ENCODE data around the gene TULP3. TPM values are rescaled to one million over a fixed set of nuclear protein-coding genes. Genes with fewer than 3 reads are reported as not detected.

The TULP3 gene
- total and polyA plus RNA-seq, 2 donors (not counting 3 experiments of a cell fraction or from before 2014, with no cell fraction given), result 30.8 to 31.0 TPM

DNA sequence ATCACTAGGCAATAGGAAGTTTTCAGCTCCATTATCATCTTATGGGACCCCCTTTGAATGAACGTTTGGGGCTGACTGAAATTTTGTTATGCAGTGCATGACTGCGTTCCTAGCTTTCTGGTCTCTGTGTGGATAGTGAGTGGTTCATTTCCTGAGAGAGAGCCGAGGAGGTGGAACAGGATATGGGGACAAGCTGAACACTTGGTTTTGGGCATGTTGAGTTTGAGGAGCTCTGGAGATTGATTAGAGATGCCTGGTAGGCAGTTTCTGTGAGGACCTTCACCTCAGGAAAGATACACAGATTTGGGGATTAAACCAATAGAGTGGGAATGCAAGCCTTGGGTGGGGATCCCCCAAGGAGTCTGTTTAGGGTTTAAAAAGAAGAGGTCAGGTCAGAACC is 96.2 kb downstream of the TULP3 start:
- Histone ChIP-seq H3K9me3 (replicated peaks; ENCODE audit: control insufficient read depth, insufficient read depth, low read length) (no peaks in the 10 kb centered on the region), H2AFZ (ENCODE audit: low read depth, low read length) (no peak overlapping the region), H3K27me3 (ENCODE audit: control insufficient read depth in 2 of 2, insufficient read depth in 2 of 2, low read length in 2 of 2) (no peaks in the 10 kb centered on the region), H3K4me2 (ENCODE audit: insufficient read depth, low read length) (peak overlapping the region; percentile 5), H3K9me1 (replicated peaks; ENCODE audit: control insufficient read depth, extremely low read depth, insufficient read depth, low read length) (no peaks in the 10 kb centered on the region), H3K27ac (ENCODE audit: insufficient read depth, low read depth, low read length) (no peak overlapping the region), H3K4me1 (ENCODE audit: control insufficient read depth, extremely low read depth, insufficient read depth, low read length) (peaks cover 10% of the 10 kb centered on the region), H3K4me3 (replicated peaks in 1 of 3; ENCODE audit: insufficient read depth in 1 of 3, low read depth in 1 of 3, low read length in 3 of 3) (no peak overlapping the region), H3K36me3 (ENCODE audit: control insufficient read depth in 2 of 2, extremely low read depth in 1 of 2, insufficient read depth in 2 of 2, low read length in 2 of 2) (no peaks in the 10 kb centered on the region), H3K9ac (replicated peaks; ENCODE audit: extremely low read depth, insufficient read depth, low read length) (no peak overlapping the region), H3K79me2 (ENCODE audit: control insufficient read depth, insufficient read depth, low read length) (peaks cover 23% of the 10 kb centered on the region), H4K20me1 (replicated peaks; ENCODE audit: control insufficient read depth, extremely low read depth, insufficient read depth, low read length) (no peaks in the 10 kb centered on the region)
- ChIA-PET POLR2A (no interaction called here), CTCF (interaction anchor here (0.7 to 1.4 kb wide), 7 partner anchors 9 to 102 kb away, joined by 3 to 6 read pairs (median 3); no protein-coding TSS in a partner anchor)
- DNase-seq (ENCODE audit: low read depth, low spot score) (peak; percentile 25), FAIRE-seq (peak; percentile 86)
- no peak for TF ChIP-seq EZH2 (IDR thresholded peaks at IDR 0.05; ENCODE audit: borderline replicate concordance, low read depth, low read length, severe bottlenecking)
- TF ChIP-seq FOS (IDR thresholded peaks at IDR 0.05; ENCODE audit: borderline replicate concordance, insufficient read depth, low read length), result no peak
- TF ChIP-seq, protein P1, sequence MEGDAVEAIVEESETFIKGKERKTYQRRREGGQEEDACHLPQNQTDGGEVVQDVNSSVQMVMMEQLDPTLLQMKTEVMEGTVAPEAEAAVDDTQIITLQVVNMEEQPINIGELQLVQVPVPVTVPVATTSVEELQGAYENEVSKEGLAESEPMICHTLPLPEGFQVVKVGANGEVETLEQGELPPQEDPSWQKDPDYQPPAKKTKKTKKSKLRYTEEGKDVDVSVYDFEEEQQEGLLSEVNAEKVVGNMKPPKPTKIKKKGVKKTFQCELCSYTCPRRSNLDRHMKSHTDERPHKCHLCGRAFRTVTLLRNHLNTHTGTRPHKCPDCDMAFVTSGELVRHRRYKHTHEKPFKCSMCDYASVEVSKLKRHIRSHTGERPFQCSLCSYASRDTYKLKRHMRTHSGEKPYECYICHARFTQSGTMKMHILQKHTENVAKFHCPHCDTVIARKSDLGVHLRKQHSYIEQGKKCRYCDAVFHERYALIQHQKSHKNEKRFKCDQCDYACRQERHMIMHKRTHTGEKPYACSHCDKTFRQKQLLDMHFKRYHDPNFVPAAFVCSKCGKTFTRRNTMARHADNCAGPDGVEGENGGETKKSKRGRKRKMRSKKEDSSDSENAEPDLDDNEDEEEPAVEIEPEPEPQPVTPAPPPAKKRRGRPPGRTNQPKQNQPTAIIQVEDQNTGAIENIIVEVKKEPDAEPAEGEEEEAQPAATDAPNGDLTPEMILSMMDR (IDR thresholded peaks at IDR 0.05; ENCODE audit: extremely low read depth in 1 of 2, insufficient read depth in 1 of 2, low read depth in 1 of 2, low read length in 2 of 2), result no peak
- TF ChIP-seq, protein P2, sequence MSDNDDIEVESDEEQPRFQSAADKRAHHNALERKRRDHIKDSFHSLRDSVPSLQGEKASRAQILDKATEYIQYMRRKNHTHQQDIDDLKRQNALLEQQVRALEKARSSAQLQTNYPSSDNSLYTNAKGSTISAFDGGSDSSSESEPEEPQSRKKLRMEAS (IDR thresholded peaks at IDR 0.05; ENCODE audit: insufficient read depth, insufficient read length), result no peak
- TF ChIP-seq MYC (IDR thresholded peaks at IDR 0.05; ENCODE audit: low read depth, low read length), result no peak
- TF ChIP-seq POLR2AphosphoS5 (IDR thresholded peaks at IDR 0.05; ENCODE audit: insufficient read depth, low read depth, low read length), result no peak
- TF ChIP-seq GATA2 (IDR thresholded peaks at IDR 0.05; ENCODE audit: insufficient read depth, insufficient read length, low read depth, low read length), result no peak
- no peak for TF ChIP-seq POLR2A (IDR thresholded peaks at IDR 0.05; ENCODE audit: low read depth, low read length)
- TF ChIP-seq JUN (IDR thresholded peaks at IDR 0.05; ENCODE audit: borderline replicate concordance, insufficient read depth, insufficient read length, low read depth), result no peak
- BruUV-seq (replicated peaks), result no TSS peak
- intact Hi-C loops (cut with micrococcal nuclease), result loop anchor here (2.0 kb wide), 1 partner anchor 22 kb away; no protein-coding TSS in a partner anchor
- dilution Hi-C loops (cut with MboI; ENCODE audit: extremely low pct_ligation_motif_present, low sequenced_read_pairs), result no loop called here

Data from endothelial cell of umbilical vein (primary cell).